Measurements from ENCODE around the gene RMND1. TPM values are rescaled to one million over a fixed set of nuclear protein-coding genes. Genes with fewer than 3 reads are reported as not detected.

Gene RMND1
- total RNA-seq, 1 experiment from 2014 or later = 27.0 TPM

GRCh38 chr6:151440930-151441329 is 11.0 kb downstream of the RMND1 start:
- Mint-ChIP-seq H3K9me3 (no peaks in the 10 kb centered on the region), H3K4me1 (no peaks in the 10 kb centered on the region), H3K4me3 (no peak overlapping the region), H3K27me3 (ENCODE audit: low read depth) (no peaks in the 10 kb centered on the region), H3K27ac (no peak overlapping the region), H3K36me3 (ENCODE audit: insufficient read depth in 1 of 3, low read depth in 3 of 3) (peaks cover 2 to 40% (median 9%) of the 10 kb centered on the region in 3 experiments; a peak in 4 of 7 replicates)
- no peaks in the 10 kb centered on the region for H3K79me1 ChIP-seq (ENCODE audit: insufficient read depth, low read depth, low read length, poor library complexity, severe bottlenecking)
- no peak overlapping the region for H4K5ac ChIP-seq (ENCODE audit: insufficient read length, low read depth, low read length)
- no peaks in the 10 kb centered on the region for H3K23me2 ChIP-seq (ENCODE audit: insufficient read length, low read depth, low read length, poor library complexity, severe bottlenecking)
- H2AFZ ChIP-seq (ENCODE audit: low read length) = no peak overlapping the region
- no peak overlapping the region for H3K23ac ChIP-seq (ENCODE audit: insufficient read length, low read depth, low read length)
- H3K56ac ChIP-seq (ENCODE audit: insufficient read length, low read depth, low read length) = no peak overlapping the region
- no peaks in the 10 kb centered on the region for H3K4me1 ChIP-seq (ENCODE audit: insufficient read depth, low read length)
- WGBS (ENCODE audit: extremely low coverage, insufficient read length, low lambda C conversion rate) = no CpG with 5 or more reads among the region's 2 CpGs
- peaks cover 3% of the 10 kb centered on the region; the same call in 1 of the 2 replicates for H3K79me2 ChIP-seq (ENCODE audit: insufficient read depth, low read length)
- H3K4me2 ChIP-seq (ENCODE audit: insufficient read depth, insufficient read length, low read length) = no peak overlapping the region
- no peak overlapping the region for H4K91ac ChIP-seq (ENCODE audit: insufficient read length, low read depth, low read length)
- no peak for DNase-seq
- no peak overlapping the region for H4K8ac ChIP-seq (replicated peaks; ENCODE audit: insufficient read length, low read depth, low read length)
- H3T11ph ChIP-seq (ENCODE audit: low read length) = no peak overlapping the region
- no peak overlapping the region for H3K27ac ChIP-seq (ENCODE audit: insufficient read length, low read depth, low read length)
- no peak overlapping the region for H2BK12ac ChIP-seq (ENCODE audit: insufficient read length, low read depth, low read length)
- no peak overlapping the region for H3K14ac ChIP-seq (ENCODE audit: insufficient read depth, low read length)
- no peak; the same call in 2 of the 3 replicates for TF ChIP-seq CTCF (conservative IDR thresholded peaks at IDR 0.05)
- H2AK5ac ChIP-seq (ENCODE audit: insufficient read length, low read length) = no peak overlapping the region
- no peak overlapping the region for H2BK5ac ChIP-seq (ENCODE audit: insufficient read length, low read length)
- no peak overlapping the region for H3K9ac ChIP-seq (ENCODE audit: extremely low read depth, insufficient read length, low read length)
- H3K9me3 ChIP-seq (ENCODE audit: control insufficient read depth, low read depth, low read length) = no peaks in the 10 kb centered on the region
- H3K4ac ChIP-seq (ENCODE audit: low read depth, low read length) = no peak overlapping the region
- H2BK120ac ChIP-seq (ENCODE audit: low read depth, low read length, poor library complexity, severe bottlenecking) = no peak overlapping the region
- no peak overlapping the region for H2BK15ac ChIP-seq (ENCODE audit: low read depth, low read length)
- no peak overlapping the region for H3K18ac ChIP-seq (ENCODE audit: insufficient read length, low read depth, low read length)
- no peaks in the 10 kb centered on the region for H3K27me3 ChIP-seq (ENCODE audit: insufficient read depth, low read length)
- H2BK20ac ChIP-seq (ENCODE audit: low read depth, low read length, poor library complexity, severe bottlenecking) = no peak overlapping the region
- H4K20me1 ChIP-seq (ENCODE audit: control insufficient read depth, insufficient read depth, insufficient read length) = no peaks in the 10 kb centered on the region

All from H9 (cell line).